Right cardiac atrium (tissue), 5 donors: ENCODE measurements around the gene CTLA4. TPM values are rescaled to one million over a fixed set of nuclear protein-coding genes. Genes with fewer than 3 reads are reported as not detected.

ENCODE experiments used
- ATAC-seq, 2 donors: fragments of 200-7000 bp; cut with Tn5 transposase; one replicate each; pipeline versions ENCODE4 v1.8.0 to v1.9.1; 2020; ENCODE audit warnings: moderate library complexity in 2 of 2, mild to moderate bottlenecking in 1 of 2
- DNase-seq, 3 donors: peaks; one replicate each; pipeline ENCODE4 v3.0.0-alpha.2; 2020
- H3K27ac ChIP-seq: one replicate; pipeline ENCODE4 v1.5.1; 2013; ENCODE audit warnings: mild to moderate bottlenecking, low read length, control low read depth, moderate library complexity
- H3K27me3 ChIP-seq: one replicate; pipeline ENCODE4 v1.6.1; 2013; ENCODE audit not compliant: control insufficient read depth, insufficient read depth
- H3K4me1 ChIP-seq: one replicate; pipeline ENCODE4 v1.6.1; 2013; ENCODE audit warnings: low read length; ENCODE audit not compliant: control insufficient read depth, insufficient read depth
- H3K4me3 ChIP-seq: one replicate; pipeline ENCODE4 v1.5.1; 2013; ENCODE audit warnings: low read length, control low read depth
- H3K9me3 ChIP-seq: one replicate; pipeline ENCODE4 v1.6.1; 2013; ENCODE audit warnings: low read length; ENCODE audit not compliant: control insufficient read depth
- WGBS: extraction: QIAGEN DNeasy Blood & Tissue Kit; methylation state at CpG from one replicate; pipeline ENCODE4 v1.1.7; 2013; 5-methylcytosine and 5-hydroxymethylcytosine counted together
- intact Hi-C, 4 donors: fragments of 100-400 bp; cut with DNase I; formaldehyde crosslinking; loops; one replicate each; pipeline versions ENCODE4 v1.11.0 to v1.14.0; 2022 to 2023
- long read RNA-seq, 4 donors: library from polyadenylated mRNA; unstranded; transcript quantifications; one replicate each; pipeline ENCODE4 v2.0.0, GENCODE V29; 2020 to 2021
- polyA plus RNA-seq: library from polyadenylated mRNA; stranded (reverse); fragments of 200-250 nt; gene quantifications from one replicate; pipeline ENCODE4 v1.2.3, GENCODE V29; 2013
- total RNA-seq, 4 donors: library from RNA; stranded (reverse); fragmentation: NEBNext Ultra II Directional; extraction: Animal tissue kit (Norgen Biotek cat#: 25700); gene quantifications; one replicate each; pipeline ENCODE4 v1.2.1, GENCODE V29; 2021
- donor health status: healthy with polysubstance abuse.
- donor health status: DM: no; HTN: yes; CAD: no.
- donor health status: DM: no; HTN: no; CAD: no.
- donor health status: DM: no; HTN: yes; CAD: no; lungs with severe emphysema.
- donor health status: DM: yes; HTN: yes; CAD: no.

CTLA4 gene
- not detected for total RNA-seq
- 0.07 TPM for polyA plus RNA-seq
- long read RNA-seq, donor 1 = 0 reads
- long read RNA-seq, donor 2 = 0 reads
- long read RNA-seq, donor 3 = 0 reads
- long read RNA-seq, donor 4 = 0 reads

DNA sequence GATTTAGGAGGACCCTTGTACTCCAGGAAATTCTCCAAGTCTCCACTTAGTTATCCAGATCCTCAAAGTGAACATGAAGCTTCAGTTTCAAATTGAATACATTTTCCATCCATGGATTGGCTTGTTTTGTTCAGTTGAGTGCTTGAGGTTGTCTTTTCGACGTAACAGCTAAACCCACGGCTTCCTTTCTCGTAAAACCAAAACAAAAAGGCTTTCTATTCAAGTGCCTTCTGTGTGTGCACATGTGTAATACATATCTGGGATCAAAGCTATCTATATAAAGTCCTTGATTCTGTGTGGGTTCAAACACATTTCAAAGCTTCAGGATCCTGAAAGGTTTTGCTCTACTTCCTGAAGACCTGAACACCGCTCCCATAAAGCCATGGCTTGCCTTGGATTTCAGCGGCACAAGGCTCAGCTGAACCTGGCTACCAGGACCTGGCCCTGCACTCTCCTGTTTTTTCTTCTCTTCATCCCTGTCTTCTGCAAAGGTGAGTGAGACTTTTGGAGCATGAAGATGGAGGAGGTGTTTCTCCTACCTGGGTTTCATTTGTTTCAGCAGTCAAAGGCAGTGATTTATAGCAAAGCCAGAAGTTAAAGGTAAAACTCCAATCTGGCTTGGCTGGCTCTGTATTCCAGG is at the start of gene CTLA4:
TSS of gene CTLA4 (plus strand) at position 211 of the 640 bp plus-strand sequence. CDS start at position 383, 172 bp downstream.
- no peak for ATAC-seq
- no peak within 1 kb of the TSS for H3K4me3 ChIP-seq
- intact Hi-C loops = no loop called here
- 85% methylated on average over 6 of the region's 6 CpGs for WGBS
- no peaks in the 10 kb centered on the region for H3K9me3 ChIP-seq
- no peak within 1 kb of the TSS for H3K27ac ChIP-seq
- no peaks in the 10 kb centered on the region for H3K4me1 ChIP-seq
- no peaks in the 10 kb centered on the region for H3K27me3 ChIP-seq
- DNase-seq = no peak

DNA sequence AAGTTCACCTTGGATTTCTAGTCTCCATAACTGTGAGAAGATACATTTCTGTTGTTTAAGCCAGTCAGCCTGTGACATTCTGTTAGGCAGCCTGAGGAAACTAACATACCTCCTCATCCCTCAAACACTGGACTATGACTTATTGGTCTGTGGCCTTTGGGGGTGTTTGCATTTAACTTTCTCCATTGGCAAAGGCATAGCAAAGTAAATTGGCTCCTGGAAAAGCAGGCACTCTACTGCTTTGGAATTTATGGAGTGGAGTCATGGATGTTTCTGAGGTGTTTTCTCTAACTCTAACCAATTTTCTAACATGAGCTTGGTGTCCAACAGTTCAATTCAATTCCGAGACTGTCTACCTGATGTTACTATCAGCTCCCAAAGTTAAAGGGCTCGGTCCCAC is 48.9 kb upstream of the CTLA4 start:
- Histone ChIP-seq H3K27me3 (no peaks in the 10 kb centered on the region), H3K4me1 (no peaks in the 10 kb centered on the region), H3K27ac (no peak overlapping the region), H3K9me3 (no peaks in the 10 kb centered on the region), H3K4me3 (no peak overlapping the region)
- DNase-seq (no peak), ATAC-seq (no peak)
- intact Hi-C loops = loop anchor here (5.0 to 10.0 kb wide), 4 partner anchors 164 to 336 kb away; no protein-coding TSS in a partner anchor
- WGBS = 94% methylated on average over 2 of the region's 2 CpGs

DNA sequence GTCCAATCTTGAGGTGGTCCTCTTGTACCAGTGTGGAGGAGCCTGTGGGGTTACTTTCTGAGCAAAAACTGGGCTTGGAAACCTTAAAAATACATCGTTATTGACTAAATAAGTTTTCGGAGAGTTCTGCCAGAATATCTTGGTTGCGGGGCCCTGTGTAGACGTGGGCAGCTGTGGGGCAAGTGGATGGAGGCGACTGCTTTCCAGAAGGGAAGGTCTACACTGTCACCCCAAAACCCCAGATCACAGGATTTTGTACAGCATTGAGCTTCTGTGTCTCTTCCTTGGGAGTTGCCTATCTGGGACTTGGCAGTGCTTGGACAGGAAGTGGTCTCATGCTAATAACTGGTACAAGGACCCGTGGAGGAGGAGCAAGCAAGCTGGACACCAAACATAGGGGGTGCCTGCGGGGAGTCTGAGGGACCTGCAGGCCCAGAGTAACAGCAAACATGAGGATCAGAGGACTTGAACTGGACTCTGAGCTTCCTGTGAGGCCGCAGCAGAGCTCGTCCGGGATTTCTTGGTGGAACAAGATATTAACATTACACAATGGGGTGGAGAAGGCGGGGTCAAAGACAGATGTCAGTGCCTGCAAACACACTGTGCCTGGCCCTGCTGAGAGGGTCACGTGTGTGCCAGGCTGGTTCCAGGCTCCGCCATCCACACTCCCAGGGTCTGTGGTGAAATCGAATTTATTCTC is 48.0 kb upstream of the CTLA4 start:
- Histone ChIP-seq H3K4me1 (no peaks in the 10 kb centered on the region), H3K4me3 (no peak overlapping the region), H3K27ac (no peak overlapping the region), H3K9me3 (no peaks in the 10 kb centered on the region), H3K27me3 (no peaks in the 10 kb centered on the region)
- ATAC-seq (peak; percentile 35 to 51), DNase-seq (peak; percentile 30 to 62 (median 50))
- 78% methylated on average over 14 of the region's 14 CpGs for WGBS
- intact Hi-C loops = loop anchor here (5.0 to 10.0 kb wide), 4 partner anchors 165 to 337 kb away; no protein-coding TSS in a partner anchor

DNA sequence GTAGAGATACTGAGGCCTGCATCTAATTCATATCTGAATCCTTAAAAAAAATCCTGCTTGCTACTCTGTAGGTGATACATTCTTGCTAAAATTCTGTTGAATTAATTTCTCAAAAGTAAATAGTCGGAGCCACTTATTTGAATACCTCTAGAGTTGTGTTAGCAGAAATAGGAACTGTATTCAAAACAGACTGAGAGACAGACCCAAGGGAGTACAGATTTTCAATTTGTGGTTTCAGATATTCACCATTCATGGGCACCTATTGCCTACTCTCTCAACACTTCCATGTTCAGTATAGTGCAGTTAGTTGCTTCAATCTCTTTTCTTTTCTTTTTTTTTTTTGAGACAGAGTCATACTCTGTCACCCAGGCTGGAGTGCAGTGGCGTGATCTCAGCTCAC is 46.6 kb upstream of the CTLA4 start:
- Histone ChIP-seq H3K27me3 (no peaks in the 10 kb centered on the region), H3K9me3 (no peaks in the 10 kb centered on the region), H3K4me3 (no peak overlapping the region), H3K4me1 (no peaks in the 10 kb centered on the region), H3K27ac (no peak overlapping the region)
- intact Hi-C loops = no loop called here
- no peak for DNase-seq
- WGBS = 96% methylated on average over 2 of the region's 2 CpGs
- ATAC-seq = no peak

DNA sequence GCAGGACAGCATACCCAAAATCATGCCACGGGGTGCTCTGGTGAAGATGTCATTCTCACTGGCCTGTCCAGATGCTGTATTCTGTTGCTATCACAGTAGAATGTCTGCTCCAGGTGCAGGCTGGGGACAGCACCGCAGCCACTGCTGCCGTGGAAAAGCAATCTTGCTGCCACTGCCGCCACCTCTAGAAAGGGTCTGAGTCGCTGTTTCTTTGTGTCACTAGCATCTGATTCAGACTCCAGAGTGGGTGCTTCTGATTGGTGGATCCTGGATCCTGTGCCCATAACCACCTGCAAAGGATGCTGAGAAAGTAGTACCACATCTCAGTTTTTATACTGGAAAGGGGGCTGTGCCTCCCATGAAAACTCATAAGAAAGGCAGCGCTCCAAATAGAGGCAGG is 45.3 kb upstream of the CTLA4 start:
- intact Hi-C loops = no loop called here
- WGBS = 92% methylated on average over 6 of the region's 6 CpGs
- no peak for ATAC-seq

DNA sequence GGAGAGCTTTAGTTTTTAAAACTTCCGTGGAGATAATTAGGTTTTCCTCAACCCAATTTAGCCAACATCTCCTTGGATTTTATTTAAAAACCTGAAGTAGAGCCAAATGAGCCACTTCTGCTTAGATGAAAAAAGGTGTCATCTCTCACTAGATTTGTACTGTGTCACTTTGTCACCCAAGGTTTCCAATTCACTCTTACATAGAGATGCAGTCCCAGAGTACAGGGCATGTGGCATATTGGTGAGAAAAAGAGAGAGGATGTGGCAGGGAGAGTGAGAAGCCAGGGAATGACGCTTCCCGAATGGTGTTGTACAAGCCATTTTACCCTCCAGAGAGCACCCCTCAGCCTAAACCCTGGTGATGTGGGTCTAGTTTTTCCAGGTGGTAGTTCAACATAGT is 44.4 kb upstream of the CTLA4 start:
- H3K27me3 ChIP-seq = no peaks in the 10 kb centered on the region
- intact Hi-C loops = no loop called here
- H3K4me3 ChIP-seq = no peak overlapping the region
- no peak for DNase-seq
- no peak for ATAC-seq
- no peak overlapping the region for H3K27ac ChIP-seq
- H3K9me3 ChIP-seq = no peaks in the 10 kb centered on the region
- 92% methylated on average over 3 of the region's 3 CpGs for WGBS
- H3K4me1 ChIP-seq = no peaks in the 10 kb centered on the region

More for the DNA sequence above, 45.3 kb upstream of the CTLA4 start:
- no peak overlapping the region for H3K4me3 ChIP-seq
- DNase-seq = no peak
- H3K27ac ChIP-seq = no peak overlapping the region
- H3K9me3 ChIP-seq = no peaks in the 10 kb centered on the region
- no peaks in the 10 kb centered on the region for H3K4me1 ChIP-seq
- no peaks in the 10 kb centered on the region for H3K27me3 ChIP-seq

- Histone ChIP-seq H3K4me1 (no peaks in the 10 kb centered on the region), H3K4me3 (no peak overlapping the region), H3K9me3 (no peaks in the 10 kb centered on the region), H3K27ac (no peak overlapping the region), H3K27me3 (no peaks in the 10 kb centered on the region)
- DNase-seq (no peak), ATAC-seq (no peak)
- 89% methylated on average over 4 of the region's 4 CpGs for WGBS
- intact Hi-C loops = no loop called here
Observed at GRCh38 chr2:203824057-203824456, 43.5 kb upstream of the CTLA4 start.

GRCh38 chr2:203824603-203825002 is 43.0 kb upstream of the CTLA4 start:
- Histone ChIP-seq H3K4me1 (no peaks in the 10 kb centered on the region), H3K9me3 (no peaks in the 10 kb centered on the region), H3K27me3 (no peaks in the 10 kb centered on the region), H3K27ac (no peak overlapping the region), H3K4me3 (no peak overlapping the region)
- ATAC-seq (no peak), DNase-seq (no peak)
- 87% methylated on average over 3 of the region's 3 CpGs for WGBS
- intact Hi-C loops = no loop called here

GRCh38 chr2:203826704-203827103 is 40.9 kb upstream of the CTLA4 start:
- no peaks in the 10 kb centered on the region for H3K4me1 ChIP-seq

DNA sequence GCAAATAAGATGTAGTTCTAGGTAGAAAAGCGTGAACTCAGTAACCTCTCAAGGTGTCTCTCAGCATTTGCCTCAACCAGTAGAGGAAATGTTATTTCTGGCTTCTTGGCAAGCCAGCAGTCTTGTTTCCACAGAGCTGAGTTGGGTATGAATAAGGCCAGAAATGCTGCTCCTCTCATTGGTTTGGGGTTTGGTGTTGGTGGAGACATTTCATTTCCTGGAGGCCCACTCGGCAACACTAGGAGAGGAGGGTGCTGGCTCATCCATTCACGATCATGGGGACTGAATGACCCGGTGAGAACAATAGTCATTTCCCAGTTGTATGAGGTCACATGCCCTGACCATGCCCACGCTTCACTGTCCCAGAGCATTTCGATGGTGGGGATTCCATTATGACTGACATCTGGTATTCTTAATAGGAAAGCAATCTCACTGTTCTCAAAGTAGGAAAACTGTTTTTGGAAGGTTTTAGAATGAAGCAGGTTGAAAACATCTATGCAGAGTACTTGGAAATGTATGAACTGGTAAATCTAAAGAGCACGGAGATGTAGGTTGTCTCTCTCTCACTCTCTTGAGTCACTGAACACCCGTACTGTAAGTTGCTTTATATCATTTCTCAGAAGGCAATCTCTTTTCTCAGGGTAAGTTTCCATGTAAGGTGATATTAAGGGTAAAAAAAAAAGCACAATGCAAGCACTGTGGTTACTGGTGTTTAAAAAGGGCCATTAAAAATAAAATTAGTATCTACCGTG is 37.1 kb upstream of the CTLA4 start:
- no peak for ATAC-seq
- no peaks in the 10 kb centered on the region for H3K27me3 ChIP-seq
- intact Hi-C loops = no loop called here

More at GRCh38 chr2:203826704-203827103, 40.9 kb upstream of the CTLA4 start:
- DNase-seq (no peak), ATAC-seq (no peak)
- 97% methylated on average over 1 of the region's 1 CpG for WGBS
- Histone ChIP-seq H3K27ac (no peak overlapping the region), H3K27me3 (no peaks in the 10 kb centered on the region), H3K4me3 (no peak overlapping the region), H3K9me3 (no peaks in the 10 kb centered on the region)
- intact Hi-C loops = no loop called here

GRCh38 chr2:203835420-203835819 is 32.2 kb upstream of the CTLA4 start:
- Histone ChIP-seq H3K9me3 (no peaks in the 10 kb centered on the region), H3K4me3 (no peak overlapping the region), H3K4me1 (no peaks in the 10 kb centered on the region), H3K27ac (no peak overlapping the region), H3K27me3 (no peaks in the 10 kb centered on the region)
- intact Hi-C loops = no loop called here
- ATAC-seq = no peak
- WGBS = 93% methylated on average over 6 of the region's 6 CpGs
- DNase-seq = no peak

More for the DNA sequence above, 37.1 kb upstream of the CTLA4 start:
- 81% methylated on average over 9 of the region's 9 CpGs for WGBS
- DNase-seq = no peak
- Histone ChIP-seq H3K27ac (no peak overlapping the region), H3K4me3 (no peak overlapping the region), H3K4me1 (no peaks in the 10 kb centered on the region), H3K9me3 (no peaks in the 10 kb centered on the region)
